Endothelial cell of umbilical vein (primary cell): ENCODE data around the gene KDM7A. TPM values are rescaled to one million over a fixed set of nuclear protein-coding genes. Genes with fewer than 3 reads are reported as not detected.
A peak's percentile ranks its signal among the peaks of the same experiment; 100 is the strongest.

Source experiments
- BruUV-seq: library from RNA; stranded (reverse); fragments of 400-500 nt; replicated peaks from 2 replicates; lab custom pipeline; 2021; lab: Mats Ljungman, UMichigan
- CTCF ChIA-PET: fragments of 300-600, 350-600 bp; sonication (Branson Sonifier 250); formaldehyde crosslinking; loops from one replicate; lab custom pipeline; 2021; ENCODE audit warnings: antibody characterized with exemption, inconsistent platforms; lab: Charles Lee
- POLR2A ChIA-PET: fragments of 300-600, 350-600 bp; sonication (Branson Sonifier 250); formaldehyde crosslinking; loops from one replicate; lab custom pipeline; 2021; ENCODE audit warnings: antibody characterized with exemption, inconsistent platforms; lab: Charles Lee
- DNase-seq: peaks from one replicate; pipeline ENCODE4 v3.0.0-alpha.2; 2011; ENCODE audit warnings: low read depth, low spot score
- FAIRE-seq: peaks from 2 replicates; lab custom pipeline; 2011; peaks lifted over from hg19 to GRCh38; lab: Jason Lieb, UNC
- H2AFZ ChIP-seq: 2 replicates; pipeline ENCODE4 v1.6.0; 2012; ENCODE audit warnings: low read depth, low read length, control low read depth, inconsistent platforms
- H3K27ac ChIP-seq: 2 replicates; pipeline ENCODE4 v1.5.1; 2011; ENCODE audit warnings: low read depth, mild to moderate bottlenecking, control low read depth, low read length, moderate library complexity; ENCODE audit not compliant: insufficient read depth
- H3K27me3 ChIP-seq, 2 experiments: 2 replicates each; pipeline versions ENCODE4 v1.6.0 to v1.6.1; 2011; ENCODE audit warnings: low read length in 2 of 2, mixed read lengths in 1 of 2; ENCODE audit not compliant: control insufficient read depth in 2 of 2, insufficient read depth in 2 of 2
- H3K36me3 ChIP-seq, 2 experiments: 2 replicates in 1 of 2; 3 replicates in 1 of 2; pipeline ENCODE4 v1.5.1; 2011; ENCODE audit warnings: low read length in 2 of 2, mild to moderate bottlenecking in 1 of 2, moderate library complexity in 1 of 2; ENCODE audit not compliant: control insufficient read depth in 2 of 2, insufficient read depth in 2 of 2; ENCODE audit errors: extremely low read depth in 1 of 2
- H3K4me1 ChIP-seq: 3 replicates; pipeline ENCODE4 v1.5.1; 2011; ENCODE audit warnings: mild to moderate bottlenecking, low read length; ENCODE audit not compliant: control insufficient read depth, insufficient read depth; ENCODE audit errors: extremely low read depth
- H3K4me2 ChIP-seq: 2 replicates; pipeline ENCODE4 v1.6.1; 2011; ENCODE audit warnings: low read length, control low read depth, mixed read lengths; ENCODE audit not compliant: insufficient read depth
- H3K4me3 ChIP-seq, 3 experiments: fragments of 200-600 bp in 1 of 3; sonication (generic), shearing (Covaris generic) in 1 of 3; replicated peaks in 1 of 3; 2 replicates each; pipeline ENCODE4 v1.5.1; 2011 to 2016; ENCODE audit warnings: control low read depth in 3 of 3, low read length in 3 of 3, mild to moderate bottlenecking in 2 of 3, inconsistent platforms in 1 of 3, low read depth in 1 of 3, moderate library complexity in 1 of 3; ENCODE audit not compliant: insufficient read depth in 1 of 3
- H3K79me2 ChIP-seq: 2 replicates; pipeline ENCODE4 v1.6.0; 2012; ENCODE audit warnings: low read length, inconsistent platforms; ENCODE audit not compliant: control insufficient read depth, insufficient read depth
- H3K9ac ChIP-seq: replicated peaks from 2 replicates; pipeline ENCODE3; 2011; ENCODE audit warnings: low read length, control low read depth; ENCODE audit not compliant: insufficient read depth; ENCODE audit errors: extremely low read depth
- H3K9me1 ChIP-seq: replicated peaks from 3 replicates; pipeline ENCODE4 v1.6.0; 2011; ENCODE audit warnings: mild to moderate bottlenecking, low read length; ENCODE audit not compliant: control insufficient read depth, insufficient read depth; ENCODE audit errors: extremely low read depth
- H3K9me3 ChIP-seq: replicated peaks from 2 replicates; pipeline ENCODE4 v1.5.1; 2012; ENCODE audit warnings: low read length, inconsistent platforms; ENCODE audit not compliant: control insufficient read depth, insufficient read depth
- H4K20me1 ChIP-seq: replicated peaks from 2 replicates; pipeline ENCODE3; 2011; ENCODE audit warnings: mild to moderate bottlenecking, low read length; ENCODE audit not compliant: control insufficient read depth, insufficient read depth; ENCODE audit errors: extremely low read depth
- CTCF ChIP-seq, 2 donors: IDR thresholded peaks; 1 replicate in 1 of 2; 2 replicates in 1 of 2; pipeline ENCODE4 v1.5.1; 2011; ENCODE audit warnings: low read length in 2 of 2, mild to moderate bottlenecking in 2 of 2, moderate library complexity in 2 of 2, control low read depth in 1 of 2, inconsistent platforms in 1 of 2, low read depth in 1 of 2; ENCODE audit not compliant: insufficient read depth in 1 of 2; ENCODE audit errors: extremely low read depth in 1 of 2
- EZH2 ChIP-seq: IDR thresholded peaks from 2 replicates; pipeline ENCODE4 v1.6.1; 2012; ENCODE audit warnings: borderline replicate concordance, low read depth, mild to moderate bottlenecking, moderate library complexity, low read length, inconsistent platforms; ENCODE audit not compliant: severe bottlenecking
- FOS ChIP-seq: IDR thresholded peaks from 2 replicates; pipeline ENCODE4 v1.6.1; 2011; ENCODE audit warnings: mild to moderate bottlenecking, low read length, moderate library complexity, borderline replicate concordance; ENCODE audit not compliant: insufficient read depth
- GATA2 ChIP-seq: IDR thresholded peaks from 2 replicates; pipeline ENCODE4 v1.7.0; 2011; ENCODE audit warnings: low read depth, mild to moderate bottlenecking, moderate library complexity, mixed read lengths, low read length; ENCODE audit not compliant: insufficient read length, insufficient read depth
- JUN ChIP-seq: IDR thresholded peaks from 2 replicates; pipeline ENCODE4 v1.6.1; 2011; ENCODE audit warnings: borderline replicate concordance, low read depth; ENCODE audit not compliant: insufficient read length, insufficient read depth
- MAX ChIP-seq: IDR thresholded peaks from 2 replicates; pipeline ENCODE4 v1.6.1; 2011; ENCODE audit not compliant: insufficient read depth, insufficient read length
- MYC ChIP-seq: IDR thresholded peaks from one replicate; pipeline ENCODE4 v1.6.1; 2011; ENCODE audit warnings: mild to moderate bottlenecking, low read depth, low read length
- POLR2A ChIP-seq: IDR thresholded peaks from 2 replicates; pipeline ENCODE4 v1.6.1; 2012; ENCODE audit warnings: low read depth, mild to moderate bottlenecking, control low read depth, low read length
- POLR2AphosphoS5 ChIP-seq: IDR thresholded peaks from 2 replicates; pipeline ENCODE4 v1.6.1; 2012; ENCODE audit warnings: low read depth, mild to moderate bottlenecking, control low read depth, low read length, moderate library complexity; ENCODE audit not compliant: insufficient read depth
- dilution Hi-C: fragments of 300-500 bp; cut with MboI; formaldehyde crosslinking; loops from one replicate; pipeline ENCODE4 v1.15.0; 2019; ENCODE audit warnings: low sequenced_read_pairs; ENCODE audit not compliant: extremely low pct_ligation_motif_present
- intact Hi-C: fragments of 100-400 bp; cut with micrococcal nuclease; formaldehyde crosslinking; loops from one replicate; pipeline ENCODE4 v1.10.0; 2022
- polyA plus RNA-seq, 4 experiments: library from polyadenylated mRNA; depleted of rRNA in 3 of 4; stranded (reverse) in 3 of 4; unstranded in 1 of 4; fragments of >200 nt; gene quantifications; 2 replicates each; pipeline versions ENCODE4 v1.2.1 to v1.2.3, GENCODE V29; 2011 to 2012; ENCODE audit warnings: missing spikeins in 1 of 4
- total RNA-seq: library from RNA; stranded (reverse); gene quantifications from 2 replicates; pipeline ENCODE4 v1.2.3, GENCODE V29; 2021

KDM7A gene
- total and polyA plus RNA-seq, 2 donors (not counting 3 experiments of a cell fraction or from before 2014, with no cell fraction given): 2.4 to 7.3 TPM

GRCh38 chr7:140067052-140067451, 109.7 kb downstream of the KDM7A start:
- intact Hi-C loops: loop anchor here (10.0 kb wide), 1 partner anchor 258 kb away; no protein-coding TSS in a partner anchor
- no peak overlapping the region for H3K4me2 ChIP-seq

GRCh38 chr7:140062528-140063299, 114.1 kb downstream of the KDM7A start, which contains the start of gene PARP12:
Gene PARP12 (minus strand): TSS chr7:140062951. CDS start chr7:140062847, 104 bp downstream.
- Histone ChIP-seq H3K4me2 (peak within 1 kb of the TSS; percentile 48), H3K4me3 (peak within 1 kb of the TSS; percentile 53 to 77 (median 71)), H3K4me1 (peaks cover 36% of the 10 kb centered on the region), H3K9me1 (no peaks in the 10 kb centered on the region), H4K20me1 (no peaks in the 10 kb centered on the region), H3K36me3 (peaks cover 0 to 1% of the 10 kb centered on the region in 2 experiments), H2AFZ (peak within 1 kb of the TSS; percentile 95), H3K27ac (peak within 1 kb of the TSS; percentile 84), H3K27me3 (no peaks in the 10 kb centered on the region), H3K79me2 (peaks cover 32% of the 10 kb centered on the region), H3K9ac (peak within 1 kb of the TSS; percentile 82), H3K9me3 (peaks cover 6% of the 10 kb centered on the region)
- no peak for FAIRE-seq
- intact Hi-C loops (loop anchor here (10.0 kb wide), 1 partner anchor 262 kb away; no protein-coding TSS in a partner anchor), dilution Hi-C loops (no loop called here)
- TF ChIP-seq MYC: no peak
- TF ChIP-seq GATA2: no peak
- TF ChIP-seq JUN: no peak
- TF ChIP-seq FOS: peak; percentile 8
- no peak for TF ChIP-seq CTCF (IDR thresholded peaks at IDR 0.05; ENCODE audit: extremely low read depth in 1 of 2, insufficient read depth in 1 of 2, low read depth in 1 of 2, low read length in 2 of 2)
- no peak for TF ChIP-seq EZH2
- no peak for TF ChIP-seq POLR2AphosphoS5
- TF ChIP-seq POLR2A: peak; percentile 64
- no peak for TF ChIP-seq MAX
- ChIA-PET POLR2A (interaction anchor here (0.6 to 1.3 kb wide), 3 partner anchors 24 to 860 kb away, joined by 3 to 4 read pairs (median 3); no protein-coding TSS in a partner anchor), CTCF (interaction anchor here (0.9 to 10.0 kb wide), 2 partner anchors 22 to 146 kb away, joined by 3 to 66 read pairs; no protein-coding TSS in a partner anchor)
- BruUV-seq: no TSS peak
- peak; percentile 85 for DNase-seq

More at GRCh38 chr7:140067052-140067451, 109.7 kb downstream of the KDM7A start:
- Histone ChIP-seq H3K9me1 (no peaks in the 10 kb centered on the region), H3K9ac (no peak overlapping the region), H3K27me3 (no peaks in the 10 kb centered on the region), H3K79me2 (peaks cover 3% of the 10 kb centered on the region), H4K20me1 (no peaks in the 10 kb centered on the region), H2AFZ (no peak overlapping the region), H3K27ac (no peak overlapping the region), H3K36me3 (no peaks in the 10 kb centered on the region), H3K4me3 (no peak overlapping the region), H3K9me3 (peaks cover 6% of the 10 kb centered on the region), H3K4me1 (peaks cover 4% of the 10 kb centered on the region)
- ChIA-PET CTCF (no interaction called here), POLR2A (no interaction called here)
- dilution Hi-C loops: no loop called here
- FAIRE-seq (no peak), DNase-seq (no peak)
- no TSS peak for BruUV-seq
- TF ChIP-seq POLR2A: no peak
- TF ChIP-seq JUN: no peak
- TF ChIP-seq MAX: no peak
